Activated CD8-positive, alpha-beta memory T cell treated with anti-CD3 and anti-CD28 coated beads, Interleukin-2, amount 50 U/mL, for 1 hour (primary cell): Measurements from ENCODE around the gene IQCK.
A peak's percentile ranks its signal among the peaks of the same experiment; 100 is the strongest.

ENCODE experiments used
- DNase-seq: peaks from one replicate; pipeline ENCODE4 v3.0.0-alpha.2; 2020; ENCODE audit errors: extremely low read depth

IQCK gene

DNA sequence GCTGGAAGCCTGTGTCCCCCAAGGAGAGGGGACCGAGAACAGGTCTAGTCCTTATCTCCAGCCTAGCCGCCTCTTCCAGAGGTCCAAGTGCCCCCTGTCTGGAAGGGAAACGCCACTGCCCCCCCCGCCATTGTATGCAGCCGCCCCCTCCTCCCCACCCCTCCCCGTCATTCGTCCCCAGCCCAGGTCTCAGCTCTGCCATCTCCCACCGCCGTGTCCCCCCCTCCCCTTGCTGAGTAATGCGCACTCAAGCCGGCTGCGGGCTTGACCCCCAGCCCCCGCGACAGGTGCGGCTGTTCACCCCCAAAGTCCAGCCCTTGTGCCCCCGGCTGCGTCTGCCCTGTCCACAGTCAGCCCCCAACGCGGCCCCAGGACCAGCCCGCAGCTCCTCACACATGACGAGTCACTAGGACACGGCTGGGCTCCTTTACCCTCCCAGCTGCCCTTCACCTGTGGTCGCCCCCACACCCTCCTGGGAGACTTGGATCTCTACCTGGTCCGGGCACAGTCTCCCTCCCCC, 166.0 kb downstream of the IQCK start:
- DNase-seq, result no peak

DNA sequence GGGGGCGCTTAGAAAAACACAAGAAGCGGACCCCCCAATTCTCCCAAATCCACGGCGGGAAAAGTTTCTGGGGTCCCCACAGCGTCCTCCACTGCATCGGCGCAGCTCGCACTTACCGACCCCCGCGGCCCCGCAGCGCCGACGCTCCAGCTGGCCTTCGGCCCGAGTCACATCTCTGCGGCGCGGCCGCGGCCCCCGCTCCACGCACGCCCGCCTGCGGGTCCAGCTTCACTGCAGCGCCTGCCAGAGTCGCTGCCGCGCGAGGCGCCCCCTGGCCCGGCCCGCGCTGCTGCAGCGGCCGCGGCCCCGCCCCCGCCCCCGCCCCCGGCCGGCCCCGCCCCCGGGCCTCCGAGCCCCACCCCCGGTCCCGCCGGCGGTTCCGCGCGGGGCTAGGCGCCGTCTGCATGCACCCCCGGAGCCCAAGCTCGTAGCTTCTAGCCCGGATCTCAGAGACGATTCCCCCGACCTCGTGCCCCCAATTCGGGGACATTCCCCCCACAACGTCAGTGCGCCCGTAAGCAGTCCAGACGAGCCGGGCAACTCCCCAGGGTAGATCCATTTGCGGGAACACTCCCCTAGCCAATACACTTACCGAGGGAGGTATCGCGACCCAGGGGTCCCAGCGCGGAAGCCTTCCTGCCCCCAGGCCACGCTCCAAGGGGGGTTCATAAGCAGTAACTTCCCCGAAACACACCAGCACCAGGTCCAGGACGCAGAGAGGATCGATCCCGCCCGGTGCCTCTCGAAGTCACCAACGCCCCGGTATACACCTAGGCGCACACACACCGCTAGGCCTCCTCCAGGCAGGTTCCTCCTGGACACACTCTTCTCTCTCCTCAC, 166.8 kb downstream of the IQCK start, which contains the start of gene GPRC5B:
Gene GPRC5B, minus strand, starts transcription at position 238 of the 840 bp plus-strand sequence. CDS start 12,003 bp downstream, outside the sequence.
- peak; percentile 7 for DNase-seq

DNA sequence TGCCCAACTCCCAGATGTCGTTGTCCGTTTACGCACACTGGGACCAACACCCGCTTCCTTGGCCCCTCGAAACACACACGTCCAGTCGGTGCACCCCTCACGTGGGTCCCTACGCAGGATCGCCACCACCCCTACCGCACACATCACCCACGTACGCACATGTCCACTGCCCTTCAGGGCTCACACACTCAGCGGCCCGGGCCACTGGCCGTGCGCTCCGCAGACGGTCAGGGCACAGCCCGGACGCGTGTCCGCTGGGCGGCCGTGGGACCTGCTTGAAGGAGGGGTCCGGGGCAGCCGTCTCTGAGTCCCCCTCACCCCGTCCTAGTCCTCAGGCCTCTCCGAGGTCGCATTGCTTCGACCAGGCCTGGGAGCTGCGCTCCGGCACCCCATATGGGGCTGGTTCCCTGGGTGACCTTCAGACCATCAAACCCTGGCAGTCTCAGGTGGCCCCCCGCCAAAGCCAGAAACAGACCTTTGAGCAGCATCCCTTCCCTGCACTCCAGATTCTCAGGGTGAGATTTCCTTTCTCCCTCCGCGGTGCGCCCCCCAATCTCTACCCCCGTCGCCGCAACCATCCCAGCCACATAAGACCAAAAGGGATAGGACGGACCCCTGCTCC, 167.5 kb downstream of the IQCK start:
- no peak for DNase-seq

DNA sequence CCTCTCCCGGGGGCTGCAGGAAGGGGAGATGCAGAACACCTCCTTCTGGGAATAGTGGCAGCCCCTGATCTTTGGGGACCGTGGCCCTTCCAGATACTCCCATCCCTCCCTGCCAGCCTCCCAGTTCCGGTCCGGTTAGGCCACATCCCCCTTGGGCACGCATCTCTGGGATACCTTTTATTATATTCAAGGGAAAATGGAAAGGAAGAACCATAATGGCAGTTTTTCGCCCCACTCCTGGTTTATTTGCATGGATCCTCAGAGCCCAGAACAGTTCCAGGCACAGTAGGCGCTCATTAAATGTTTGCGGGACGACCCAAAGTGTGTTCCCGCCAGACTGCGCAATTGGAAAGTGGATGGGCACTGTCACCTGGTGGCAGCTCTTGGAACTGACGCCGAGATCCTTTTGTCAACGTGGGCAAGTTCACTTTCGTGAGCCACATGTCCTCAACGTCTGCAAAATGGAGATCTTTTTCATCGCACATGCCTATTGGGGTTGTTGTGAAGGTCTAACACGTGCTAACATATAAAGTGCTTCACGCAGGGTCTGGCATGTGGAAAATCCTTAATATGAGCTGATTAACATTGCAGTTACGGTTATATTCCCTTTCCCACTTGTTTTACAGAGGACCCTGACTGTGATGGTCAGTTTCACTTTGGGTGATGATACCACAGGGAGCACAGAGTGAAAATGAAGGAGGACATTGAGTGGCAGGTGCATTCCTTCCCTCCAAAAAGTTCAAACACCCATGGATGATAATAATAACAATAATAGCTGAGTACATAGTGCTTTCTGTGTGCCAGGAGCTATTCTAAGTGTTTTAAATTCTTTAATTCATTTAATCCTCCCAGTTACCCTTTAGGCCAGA, 168.2 kb downstream of the IQCK start:
- peak; percentile 36 for DNase-seq

DNA sequence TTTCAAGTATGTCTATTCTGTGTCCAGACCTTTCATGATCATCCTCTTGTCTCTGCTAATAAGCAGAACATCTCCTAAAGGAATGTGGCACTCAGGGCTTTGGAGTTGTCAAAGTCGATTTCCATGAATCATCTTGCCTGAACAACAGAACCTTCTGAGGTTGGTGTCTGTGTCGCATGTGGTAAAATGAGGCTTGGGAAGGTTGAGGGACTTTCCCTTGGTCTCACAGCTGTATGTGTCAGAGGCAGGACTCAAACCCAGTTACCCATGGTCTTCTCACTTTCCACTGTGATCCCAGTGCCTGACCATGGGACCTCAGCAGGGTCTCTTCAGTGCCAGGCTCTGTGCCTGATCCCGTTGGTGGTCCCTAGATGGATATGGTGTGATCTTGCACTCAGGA, 170.8 kb downstream of the IQCK start:
- no peak for DNase-seq

DNA sequence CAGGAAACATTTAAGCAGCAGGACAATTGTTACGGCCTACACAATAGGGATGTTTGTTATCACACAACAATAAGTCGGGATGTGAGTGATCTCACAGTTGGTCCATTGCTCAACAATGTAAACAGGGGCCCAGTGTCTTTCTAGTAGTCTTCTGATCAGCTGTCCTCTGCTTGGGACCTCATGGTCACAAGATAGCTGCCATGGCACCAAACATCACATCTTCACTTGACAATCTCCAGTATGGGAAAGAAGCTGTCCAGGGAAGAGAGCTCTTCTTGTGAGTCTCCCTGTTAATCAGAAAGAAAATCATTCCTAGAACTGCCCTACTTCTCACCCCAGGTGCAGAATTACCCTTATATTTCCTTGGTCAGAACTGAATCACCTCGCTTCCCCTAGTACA, 172.8 kb downstream of the IQCK start:
- DNase-seq, result no peak

DNA sequence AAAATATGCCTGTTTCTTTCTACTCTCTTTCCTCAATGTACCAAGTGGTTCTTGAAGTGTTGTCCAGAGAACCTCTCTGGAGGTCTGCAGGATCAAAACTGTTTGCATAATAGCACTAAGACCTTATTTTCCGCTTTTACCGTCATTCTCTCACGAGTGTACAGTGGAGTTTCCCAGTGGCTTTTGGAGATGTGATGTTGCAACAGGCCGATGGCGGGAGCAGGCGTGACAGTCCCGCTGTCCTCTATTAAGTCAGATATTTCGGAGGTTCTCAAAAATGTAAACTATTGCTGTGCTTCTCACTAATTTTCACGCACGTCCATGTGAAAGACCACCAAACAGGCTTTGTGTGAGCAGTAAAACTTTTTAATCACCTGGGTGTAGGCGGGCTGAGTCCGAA, 174.8 kb downstream of the IQCK start:
- no peak for DNase-seq

DNA sequence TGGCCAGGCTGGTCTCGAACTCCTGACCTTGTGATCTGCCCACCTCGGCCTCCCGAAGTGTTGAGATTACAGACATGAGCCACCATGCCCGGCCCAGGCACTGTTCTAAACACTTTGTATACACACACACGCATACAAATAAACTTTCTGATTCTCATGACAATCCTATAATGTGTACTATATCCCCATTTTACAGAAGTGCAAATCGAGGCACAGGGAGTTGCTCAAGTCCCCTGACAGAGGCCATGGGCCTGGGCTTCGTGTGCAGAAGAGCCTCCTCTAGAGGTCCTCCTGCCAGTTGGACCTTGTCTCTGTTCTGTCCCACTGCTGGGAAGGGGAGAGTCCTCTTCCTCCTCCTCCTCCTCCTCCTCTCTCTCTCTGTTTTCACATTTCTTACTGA, 176.5 kb downstream of the IQCK start:
- no peak for DNase-seq

DNA sequence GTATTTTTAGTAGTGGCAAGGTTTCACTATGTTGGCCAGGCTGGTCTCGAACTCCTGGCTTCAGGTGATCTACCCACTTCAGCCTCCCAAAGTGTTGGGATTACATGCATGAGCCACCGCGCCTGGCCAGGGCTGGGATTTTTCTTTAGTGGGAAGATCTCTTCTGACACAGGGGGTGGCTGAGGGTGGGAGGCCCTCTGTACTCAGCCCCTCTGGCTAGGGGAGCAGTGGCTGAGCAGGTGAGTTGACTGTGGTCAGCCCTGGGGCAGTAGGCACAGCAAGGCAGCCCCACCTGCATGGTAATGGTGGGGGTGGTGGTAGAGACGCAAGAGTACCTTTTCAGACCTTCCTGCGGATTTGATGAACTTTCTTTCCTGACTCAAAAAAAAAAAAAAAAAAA, 178.9 kb downstream of the IQCK start:
- no peak for DNase-seq

DNA sequence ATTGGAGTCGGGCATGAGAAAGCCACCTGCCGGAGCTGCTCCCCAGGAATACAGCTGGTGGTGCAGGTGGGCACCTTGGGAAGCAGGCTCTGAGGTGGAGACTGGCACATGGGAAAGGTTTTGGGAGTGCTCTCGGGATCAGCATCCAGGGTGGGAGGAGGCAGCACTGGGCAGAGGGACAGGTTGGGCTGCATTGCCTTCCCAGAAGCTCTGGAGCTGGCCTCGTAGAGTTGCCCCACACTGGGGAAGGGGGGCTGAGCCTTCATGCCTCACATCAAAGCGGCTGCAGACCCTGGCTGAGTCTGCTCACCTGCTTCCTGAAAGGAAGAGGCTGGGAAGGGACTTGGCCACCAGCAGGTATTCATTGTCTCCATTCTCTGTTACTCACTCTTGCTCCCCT, 180.1 kb downstream of the IQCK start:
- DNase-seq, result no peak

DNA sequence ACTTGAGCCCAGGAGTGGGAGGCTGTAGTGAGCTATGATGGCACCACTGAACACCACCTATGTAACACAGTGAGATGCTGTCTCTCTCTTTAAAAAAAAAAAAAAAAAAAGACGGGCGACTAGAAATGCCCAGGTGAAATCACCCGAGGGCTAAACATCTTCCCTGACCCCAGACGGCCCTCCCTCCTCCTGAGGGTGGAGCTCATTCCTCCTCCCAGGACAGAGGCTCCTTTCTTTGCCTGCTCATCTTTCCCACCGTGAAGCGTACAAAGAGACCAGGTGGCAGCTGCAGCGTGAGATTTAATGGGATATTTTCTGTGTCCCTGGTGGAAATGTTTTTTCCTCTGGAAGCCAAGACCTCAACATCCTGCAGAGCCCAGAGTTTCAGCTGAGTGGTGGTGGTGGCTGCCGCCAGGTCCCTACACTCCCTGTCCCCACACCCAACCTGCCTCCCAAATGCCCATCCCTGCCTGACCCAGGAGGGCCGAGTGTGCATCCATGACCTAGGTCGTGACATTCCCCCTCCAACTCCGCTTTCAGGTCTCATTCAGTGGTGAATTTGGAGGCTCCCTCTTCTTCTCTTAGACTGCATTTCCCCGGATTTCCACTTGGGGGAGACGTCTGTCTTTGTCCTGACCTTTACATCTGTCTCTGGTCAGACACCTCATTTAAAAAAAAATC, 181.0 kb downstream of the IQCK start:
- DNase-seq, result no peak

DNA sequence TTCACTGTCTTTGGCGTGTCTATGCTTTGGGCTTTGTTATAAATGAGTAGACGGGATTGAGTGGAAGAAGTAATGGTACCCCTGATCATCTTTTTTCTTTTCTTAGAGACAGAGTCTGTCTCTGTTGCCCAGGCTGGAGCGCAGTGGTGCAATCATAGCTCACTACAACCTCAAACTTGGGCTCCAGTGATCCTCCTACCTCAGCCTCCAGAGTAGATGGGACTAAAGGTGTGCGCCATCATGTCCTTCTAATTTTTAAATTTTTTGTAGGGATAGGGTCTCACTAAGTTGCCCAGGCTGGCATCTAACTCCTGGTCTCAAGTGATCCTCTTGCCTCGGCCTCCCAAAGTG, 181.5 kb downstream of the IQCK start:
- DNase-seq, result no peak

DNA sequence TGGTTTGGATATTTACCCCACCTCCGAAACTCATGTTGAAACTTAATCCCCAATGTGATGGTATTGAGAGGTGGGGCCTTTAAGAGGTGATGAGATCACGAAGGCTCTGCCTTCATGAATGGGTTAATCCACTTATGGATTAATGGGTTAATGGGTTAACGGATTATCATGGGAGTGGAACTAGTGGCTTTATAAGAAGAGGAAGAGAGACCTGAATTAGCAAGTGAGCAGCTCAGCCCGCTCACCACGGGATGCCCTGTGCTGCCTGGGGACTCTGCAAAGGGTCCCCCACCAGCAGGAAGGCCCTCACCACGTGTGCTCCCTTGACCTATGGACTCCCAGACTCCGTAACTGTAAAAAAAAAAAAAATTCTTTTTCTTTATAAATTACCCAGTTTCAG, 183.1 kb downstream of the IQCK start:
- no peak for DNase-seq

DNA sequence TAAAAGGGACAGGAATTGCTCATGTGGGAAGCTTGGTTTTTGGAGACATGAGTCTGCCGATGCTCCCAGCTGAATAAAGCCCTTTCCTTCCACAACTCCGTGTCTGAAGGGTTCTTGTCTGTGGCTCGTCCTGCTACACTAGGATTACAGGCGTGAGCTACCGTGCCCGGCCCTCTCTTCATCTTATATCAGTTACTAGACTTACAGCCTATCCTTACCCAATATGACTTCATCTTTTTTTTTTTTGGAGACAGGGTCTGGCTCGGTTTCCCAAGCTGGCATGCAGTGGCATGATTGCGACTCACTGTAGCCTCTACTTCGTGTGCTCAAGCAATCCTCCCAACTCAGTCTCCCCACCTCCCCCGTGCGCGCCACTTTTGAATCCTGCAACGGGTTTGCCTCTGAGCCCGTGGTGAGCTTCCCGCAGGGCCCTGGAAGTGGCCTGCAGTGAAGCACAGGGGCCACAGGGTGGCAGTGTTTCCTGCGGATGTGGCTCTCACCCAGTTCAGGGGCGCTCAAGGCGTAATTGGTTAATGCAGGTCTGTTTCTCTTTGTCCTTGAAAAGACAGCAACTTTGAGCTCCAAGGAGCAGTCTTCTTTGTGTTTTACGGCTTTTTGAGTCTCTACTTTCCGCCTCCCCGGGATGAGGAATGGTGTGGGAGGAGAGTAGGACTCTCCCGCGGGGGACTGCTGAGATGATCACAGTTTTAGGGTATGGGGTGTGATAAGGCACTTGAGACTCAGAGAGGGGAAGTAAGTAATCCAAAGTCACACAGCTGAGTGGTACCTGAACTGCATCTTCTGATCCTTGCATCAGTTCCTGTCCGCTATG, 189.3 kb downstream of the IQCK start:
- peak; percentile 14 for DNase-seq
